ENCODE data around the gene PROCA1.

DNA sequence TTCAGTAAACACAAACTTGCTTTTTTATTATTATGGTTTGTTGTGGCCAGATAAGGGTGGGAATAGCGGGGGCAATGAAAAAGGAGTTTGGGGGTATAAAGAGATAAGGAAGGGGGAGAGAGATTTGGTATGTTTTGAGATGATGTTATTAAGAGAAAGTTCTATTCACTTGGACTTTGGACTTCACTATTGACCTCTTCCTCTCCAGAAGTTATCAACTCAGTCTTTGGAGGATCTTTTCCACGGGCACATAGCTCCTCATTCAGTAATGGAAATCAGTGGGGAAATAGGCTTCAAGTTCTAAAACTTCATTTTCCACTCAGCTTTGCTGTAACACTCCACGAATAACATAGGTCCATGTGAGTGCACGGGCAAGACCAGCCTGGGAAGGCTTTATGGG lies 23.2 kb downstream of the PROCA1 start:
- TF ChIP-seq SP1 (IDR thresholded peaks at IDR 0.05) (no peak), SP1 (CRISPR knock-in tag; IDR thresholded peaks at IDR 0.05) (no peak), ZBTB3 (CRISPR knock-in tag; IDR thresholded peaks at IDR 0.05; ENCODE audit: borderline replicate concordance, low read depth) (no peak), CTCF (CRISPR knock-in tag; IDR thresholded peaks at IDR 0.05) (no peak), HCFC1 (IDR thresholded peaks at IDR 0.05; ENCODE audit: low read depth, low read length) (no peak), NONO (IDR thresholded peaks at IDR 0.05) (no peak), NONO (CRISPR knock-in tag; conservative IDR thresholded peaks at IDR 0.05) (no peak), POLR2A (IDR thresholded peaks at IDR 0.05; ENCODE audit: insufficient read depth in 1 of 2, low read depth in 2 of 2, low read length in 2 of 2) (no peak), SMARCC2 (IDR thresholded peaks at IDR 0.05) (no peak), GPBP1L1 (CRISPR knock-in tag; IDR thresholded peaks at IDR 0.05) (no peak), PHF20 (CRISPR knock-in tag; IDR thresholded peaks at IDR 0.05) (no peak), ZNF138 (CRISPR knock-in tag; IDR thresholded peaks at IDR 0.05; ENCODE audit: low read depth) (no peak)
- TF ChIP-seq, protein P1, sequence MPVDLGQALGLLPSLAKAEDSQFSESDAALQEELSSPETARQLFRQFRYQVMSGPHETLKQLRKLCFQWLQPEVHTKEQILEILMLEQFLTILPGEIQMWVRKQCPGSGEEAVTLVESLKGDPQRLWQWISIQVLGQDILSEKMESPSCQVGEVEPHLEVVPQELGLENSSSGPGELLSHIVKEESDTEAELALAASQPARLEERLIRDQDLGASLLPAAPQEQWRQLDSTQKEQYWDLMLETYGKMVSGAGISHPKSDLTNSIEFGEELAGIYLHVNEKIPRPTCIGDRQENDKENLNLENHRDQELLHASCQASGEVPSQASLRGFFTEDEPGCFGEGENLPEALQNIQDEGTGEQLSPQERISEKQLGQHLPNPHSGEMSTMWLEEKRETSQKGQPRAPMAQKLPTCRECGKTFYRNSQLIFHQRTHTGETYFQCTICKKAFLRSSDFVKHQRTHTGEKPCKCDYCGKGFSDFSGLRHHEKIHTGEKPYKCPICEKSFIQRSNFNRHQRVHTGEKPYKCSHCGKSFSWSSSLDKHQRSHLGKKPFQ (CRISPR knock-in tag; IDR thresholded peaks at IDR 0.05; ENCODE audit: insufficient replicate concordance), result no peak

Data from HepG2 (cell line).